ENCODE data around the gene RIMS3. TPM values are rescaled to one million over a fixed set of nuclear protein-coding genes. Genes with fewer than 3 reads are reported as not detected.

The RIMS3 gene
- polyA plus RNA-seq, 1 donor from 2014 or later = 31.6 TPM

DNA sequence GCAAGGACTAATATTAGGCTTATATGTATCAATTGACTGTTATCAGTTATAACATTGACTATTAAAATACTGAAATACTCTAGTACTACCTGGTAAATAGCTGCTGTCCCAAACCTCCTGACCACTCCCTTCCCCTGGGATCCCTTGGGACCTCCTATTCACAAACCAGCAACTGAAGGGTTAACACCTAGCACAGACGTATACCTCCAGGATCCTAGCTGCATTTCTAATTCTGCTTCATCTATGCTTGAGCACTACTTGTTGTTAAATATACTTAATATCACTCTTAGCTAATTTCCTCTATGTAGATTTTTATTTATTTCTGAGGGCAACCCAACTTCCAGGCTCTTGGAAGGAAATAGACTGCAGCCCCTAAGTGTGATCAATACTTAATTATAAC is 24.3 kb upstream of the RIMS3 start:
- H3K79me2 ChIP-seq (replicated peaks; ENCODE audit: insufficient read depth, low read length) = peaks cover 38% of the 10 kb centered on the region

DNA sequence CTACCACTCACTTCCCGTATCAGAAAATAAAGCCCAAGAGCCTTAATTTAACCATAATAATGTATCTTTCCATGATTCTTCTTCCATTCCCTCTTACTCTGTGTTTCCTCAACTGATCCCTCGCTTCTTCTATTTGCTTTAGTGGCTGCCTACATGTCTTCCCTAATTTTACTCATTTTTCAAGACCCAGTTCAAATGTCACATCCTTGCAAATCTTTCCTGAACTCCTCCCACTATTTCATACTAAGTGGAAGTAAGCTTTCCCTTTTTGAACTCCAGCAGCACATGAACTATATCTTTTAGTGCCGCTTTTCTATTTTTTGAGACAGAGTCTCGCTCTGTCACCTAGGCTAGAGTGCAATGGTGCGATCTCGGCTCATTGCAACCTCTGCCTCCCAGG is 22.2 kb upstream of the RIMS3 start:
- Histone ChIP-seq H3K27ac (ENCODE audit: low read length) (no peak overlapping the region), H2AFZ (ENCODE audit: low read depth, low read length) (no peak overlapping the region)

More for the DNA sequence above, 24.3 kb upstream of the RIMS3 start:
- H3K9me2 ChIP-seq (ENCODE audit: insufficient read depth, low read length) = no peaks in the 10 kb centered on the region
- no peak overlapping the region for H3K27ac ChIP-seq (ENCODE audit: low read length)
- H3K9me3 ChIP-seq (ENCODE audit: low read length) = no peaks in the 10 kb centered on the region
- peaks cover 2% of the 10 kb centered on the region for H3K36me3 ChIP-seq (ENCODE audit: insufficient read depth, low read length)
- H3K27me3 ChIP-seq (ENCODE audit: insufficient read depth, low read depth, low read length) = no peaks in the 10 kb centered on the region
- no peak overlapping the region for H3K9ac ChIP-seq (ENCODE audit: low read length)
- peak overlapping the region; percentile 90 for H3K4me3 ChIP-seq (ENCODE audit: low read length)
- no peak for TF ChIP-seq RAD21 (conservative IDR thresholded peaks at IDR 0.05)
- TF ChIP-seq SMC3 (conservative IDR thresholded peaks at IDR 0.05; ENCODE audit: poor library complexity) = no peak
- no peak for TF ChIP-seq MXI1 (conservative IDR thresholded peaks at IDR 0.05; ENCODE audit: poor library complexity, severe bottlenecking)
- TF ChIP-seq TAF1 (IDR thresholded peaks at IDR 0.05; ENCODE audit: low read depth) = no peak
- TF ChIP-seq EZH2 (IDR thresholded peaks at IDR 0.05; ENCODE audit: borderline replicate concordance, insufficient read depth, low read length, poor library complexity, severe bottlenecking) = no peak
- no peak for TF ChIP-seq EP300 (conservative IDR thresholded peaks at IDR 0.05; ENCODE audit: poor library complexity, severe bottlenecking)
- TF ChIP-seq REST (IDR thresholded peaks at IDR 0.05; ENCODE audit: borderline replicate concordance) = no peak
- TF ChIP-seq POLR2AphosphoS5 (IDR thresholded peaks at IDR 0.05) = no peak
- TF ChIP-seq, protein P1, sequence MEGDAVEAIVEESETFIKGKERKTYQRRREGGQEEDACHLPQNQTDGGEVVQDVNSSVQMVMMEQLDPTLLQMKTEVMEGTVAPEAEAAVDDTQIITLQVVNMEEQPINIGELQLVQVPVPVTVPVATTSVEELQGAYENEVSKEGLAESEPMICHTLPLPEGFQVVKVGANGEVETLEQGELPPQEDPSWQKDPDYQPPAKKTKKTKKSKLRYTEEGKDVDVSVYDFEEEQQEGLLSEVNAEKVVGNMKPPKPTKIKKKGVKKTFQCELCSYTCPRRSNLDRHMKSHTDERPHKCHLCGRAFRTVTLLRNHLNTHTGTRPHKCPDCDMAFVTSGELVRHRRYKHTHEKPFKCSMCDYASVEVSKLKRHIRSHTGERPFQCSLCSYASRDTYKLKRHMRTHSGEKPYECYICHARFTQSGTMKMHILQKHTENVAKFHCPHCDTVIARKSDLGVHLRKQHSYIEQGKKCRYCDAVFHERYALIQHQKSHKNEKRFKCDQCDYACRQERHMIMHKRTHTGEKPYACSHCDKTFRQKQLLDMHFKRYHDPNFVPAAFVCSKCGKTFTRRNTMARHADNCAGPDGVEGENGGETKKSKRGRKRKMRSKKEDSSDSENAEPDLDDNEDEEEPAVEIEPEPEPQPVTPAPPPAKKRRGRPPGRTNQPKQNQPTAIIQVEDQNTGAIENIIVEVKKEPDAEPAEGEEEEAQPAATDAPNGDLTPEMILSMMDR (IDR thresholded peaks at IDR 0.05; ENCODE audit: poor library complexity, severe bottlenecking) = no peak
- peak overlapping the region; percentile 56 for H3K4me2 ChIP-seq (ENCODE audit: low read length)
- no peak overlapping the region for H2AFZ ChIP-seq (ENCODE audit: low read depth, low read length)
- peaks cover 3% of the 10 kb centered on the region for H3F3A ChIP-seq (ENCODE audit: insufficient read depth, low read length, poor library complexity, severe bottlenecking)
- no peaks in the 10 kb centered on the region for H4K20me1 ChIP-seq (ENCODE audit: insufficient read depth)

More for the DNA sequence above, 22.2 kb upstream of the RIMS3 start:
- Histone ChIP-seq H3F3A (ENCODE audit: insufficient read depth, low read length, poor library complexity, severe bottlenecking) (peaks cover 3% of the 10 kb centered on the region), H3K4me2 (ENCODE audit: low read length) (no peak overlapping the region), H3K4me3 (ENCODE audit: low read length) (no peak overlapping the region), H3K9me3 (ENCODE audit: low read length) (no peaks in the 10 kb centered on the region), H4K20me1 (ENCODE audit: insufficient read depth) (no peaks in the 10 kb centered on the region), H3K9me2 (ENCODE audit: insufficient read depth, low read length) (no peaks in the 10 kb centered on the region), H3K9ac (ENCODE audit: low read length) (no peak overlapping the region), H3K79me2 (replicated peaks; ENCODE audit: insufficient read depth, low read length) (peaks cover 17% of the 10 kb centered on the region), H3K36me3 (ENCODE audit: insufficient read depth, low read length) (peaks cover 4% of the 10 kb centered on the region), H3K27me3 (ENCODE audit: insufficient read depth, low read depth, low read length) (no peaks in the 10 kb centered on the region)
- no peak for TF ChIP-seq SMC3 (conservative IDR thresholded peaks at IDR 0.05; ENCODE audit: poor library complexity)
- no peak for TF ChIP-seq MXI1 (conservative IDR thresholded peaks at IDR 0.05; ENCODE audit: poor library complexity, severe bottlenecking)
- TF ChIP-seq POLR2AphosphoS5 (IDR thresholded peaks at IDR 0.05) = no peak
- TF ChIP-seq, protein P1 (IDR thresholded peaks at IDR 0.05; ENCODE audit: poor library complexity, severe bottlenecking) = no peak
- TF ChIP-seq EP300 (conservative IDR thresholded peaks at IDR 0.05; ENCODE audit: poor library complexity, severe bottlenecking) = no peak
- TF ChIP-seq EZH2 (IDR thresholded peaks at IDR 0.05; ENCODE audit: borderline replicate concordance, insufficient read depth, low read length, poor library complexity, severe bottlenecking) = no peak
- TF ChIP-seq RAD21 (conservative IDR thresholded peaks at IDR 0.05) = no peak

Data from neural cell (in vitro differentiated cells).